HG03095 (cell line): Measurements from ENCODE around the gene DMWD.

ENCODE experiments used
- ATAC-seq: cut with Tn5 transposase; IDR thresholded peaks from one replicate; pipeline ENCODE4 v1.9.1; 2021; ENCODE audit warnings: moderate library complexity; ENCODE audit not compliant: unreplicated experiment

The DMWD gene

GRCh38 chr19:45771311-45771933, 21.2 kb downstream of the DMWD start:
- ATAC-seq: no peak

- peak; percentile 41 for ATAC-seq
Observed at GRCh38 chr19:45770192-45771101, 22.2 kb downstream of the DMWD start.

DNA sequence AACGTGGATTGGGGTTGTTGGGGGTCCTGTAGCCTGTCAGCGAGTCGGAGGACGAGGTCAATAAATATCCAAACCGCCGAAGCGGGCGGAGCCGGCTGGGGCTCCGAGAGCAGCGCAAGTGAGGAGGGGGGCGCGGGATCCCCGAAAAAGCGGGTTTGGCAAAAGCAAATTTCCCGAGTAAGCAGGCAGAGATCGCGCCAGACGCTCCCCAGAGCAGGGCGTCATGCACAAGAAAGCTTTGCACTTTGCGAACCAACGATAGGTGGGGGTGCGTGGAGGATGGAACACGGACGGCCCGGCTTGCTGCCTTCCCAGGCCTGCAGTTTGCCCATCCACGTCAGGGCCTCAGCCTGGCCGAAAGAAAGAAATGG, 22.8 kb downstream of the DMWD start:
- no peak for ATAC-seq

GRCh38 chr19:45768984-45769782, 23.5 kb downstream of the DMWD start, which contains the start of gene SIX5:
TSS of gene SIX5 (minus strand) at chr19:45769252. CDS start at chr19:45768844, 408 bp downstream.
- ATAC-seq: peak; percentile 36

GRCh38 chr19:45768655-45768983, 24.0 kb downstream of the DMWD start:
- ATAC-seq: no peak

DNA sequence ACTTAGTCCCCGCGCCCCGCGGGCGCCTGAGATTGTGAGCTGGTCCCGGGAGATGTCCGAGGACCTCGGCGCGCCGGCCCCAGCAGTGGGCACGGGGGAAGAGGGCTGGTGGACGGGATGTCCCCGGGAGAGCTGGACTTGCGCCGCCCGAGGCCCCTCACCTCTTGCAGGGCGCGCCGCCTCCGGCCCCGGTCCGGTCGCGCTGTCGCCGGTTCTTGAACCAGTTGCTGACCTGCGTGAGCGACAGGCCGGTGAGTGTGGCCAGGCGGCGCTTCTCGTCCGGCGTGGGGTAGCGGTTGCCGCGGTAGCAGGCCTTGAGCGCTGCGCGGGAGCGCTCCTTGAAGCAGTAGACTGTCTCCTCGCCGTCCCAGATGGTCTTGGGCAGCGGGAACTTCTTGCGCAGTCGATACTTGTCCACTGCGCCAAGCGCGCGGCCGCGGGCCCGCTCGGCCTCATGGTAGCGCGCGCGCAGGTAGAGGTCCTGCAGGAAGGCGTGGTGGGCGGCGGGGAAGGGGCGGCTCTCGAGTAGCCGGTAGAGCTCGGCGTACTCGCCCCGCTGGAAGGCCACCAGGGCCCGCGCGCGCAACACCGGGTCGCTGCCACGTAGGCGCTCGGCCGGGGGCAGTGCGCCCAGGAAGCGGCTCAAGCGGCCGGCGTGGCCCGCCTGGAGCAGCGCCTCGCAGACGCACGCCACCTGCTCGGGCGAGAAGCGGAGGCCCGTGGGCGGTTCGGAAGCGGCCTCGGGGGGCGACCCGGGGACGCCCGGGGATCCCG, 24.6 kb downstream of the DMWD start:
- ATAC-seq: no peak

GRCh38 chr19:45767410-45767880, 25.2 kb downstream of the DMWD start:
- ATAC-seq: no peak

DNA sequence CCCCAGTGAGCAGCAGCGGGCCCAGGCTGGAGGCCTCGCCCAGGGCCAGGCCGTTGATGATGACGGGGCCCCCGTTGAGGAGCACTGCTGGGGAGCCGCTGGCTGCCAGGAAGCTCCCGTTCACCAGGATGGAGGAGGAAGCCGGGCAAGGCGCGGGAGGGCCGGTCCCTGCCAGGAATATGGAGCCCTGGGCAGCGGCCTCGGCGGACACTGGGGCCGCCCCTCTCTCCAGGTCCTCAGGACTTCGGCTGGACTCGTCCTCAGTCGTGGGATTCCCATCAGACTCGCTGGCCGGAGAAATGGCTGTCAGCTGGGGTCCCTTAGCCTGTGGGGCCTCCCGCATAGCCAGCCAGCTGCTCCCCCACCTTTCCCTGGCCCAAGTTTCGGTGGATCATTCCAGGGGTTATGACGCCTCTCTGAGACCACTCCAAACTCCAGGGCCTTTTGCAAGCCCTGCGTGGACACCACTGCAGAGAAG, 25.7 kb downstream of the DMWD start:
- ATAC-seq: no peak

GRCh38 chr19:45766296-45766868, 26.3 kb downstream of the DMWD start:
- ATAC-seq: no peak

GRCh38 chr19:45765702-45766295, 26.8 kb downstream of the DMWD start:
- ATAC-seq: no peak

DNA sequence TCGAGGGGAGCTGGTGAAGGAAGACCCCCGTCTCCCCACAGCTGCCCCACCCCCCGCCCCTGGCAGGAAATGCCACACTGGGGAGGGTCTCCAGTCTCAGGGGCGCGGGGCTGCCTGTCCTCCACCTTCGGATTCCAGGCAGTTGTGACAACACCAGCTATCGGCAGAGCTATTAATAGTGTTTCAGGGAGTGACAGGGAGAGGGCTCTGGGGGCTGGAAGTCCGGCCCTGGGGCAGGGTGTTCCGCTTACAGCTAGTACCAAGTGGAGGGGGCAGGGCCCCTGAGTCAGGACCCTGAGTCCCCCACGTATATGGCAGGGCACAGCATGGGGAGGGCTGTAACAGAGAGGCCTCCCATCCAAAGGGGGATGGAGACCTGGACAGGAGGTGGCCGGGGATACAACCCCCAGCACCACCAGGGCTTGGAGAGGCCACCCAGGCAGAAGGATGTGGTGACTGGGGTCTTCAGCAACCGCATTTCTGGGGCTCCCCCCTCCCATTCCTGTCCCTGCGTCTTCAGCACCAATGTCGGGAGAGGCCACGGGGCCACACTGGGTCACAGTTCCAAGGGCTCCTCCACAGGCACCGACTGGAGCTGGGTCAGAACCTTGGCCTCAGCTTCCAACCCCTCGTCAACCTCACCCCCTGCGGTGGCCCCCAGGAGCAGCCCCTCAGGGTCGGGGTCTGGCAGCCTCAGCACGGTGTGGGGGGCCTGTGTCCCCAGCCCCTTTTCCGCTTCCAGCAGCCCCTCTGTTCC, 27.5 kb downstream of the DMWD start:
- ATAC-seq: no peak

- ATAC-seq: no peak
Observed at GRCh38 chr19:45764475-45764874, 28.2 kb downstream of the DMWD start.

DNA sequence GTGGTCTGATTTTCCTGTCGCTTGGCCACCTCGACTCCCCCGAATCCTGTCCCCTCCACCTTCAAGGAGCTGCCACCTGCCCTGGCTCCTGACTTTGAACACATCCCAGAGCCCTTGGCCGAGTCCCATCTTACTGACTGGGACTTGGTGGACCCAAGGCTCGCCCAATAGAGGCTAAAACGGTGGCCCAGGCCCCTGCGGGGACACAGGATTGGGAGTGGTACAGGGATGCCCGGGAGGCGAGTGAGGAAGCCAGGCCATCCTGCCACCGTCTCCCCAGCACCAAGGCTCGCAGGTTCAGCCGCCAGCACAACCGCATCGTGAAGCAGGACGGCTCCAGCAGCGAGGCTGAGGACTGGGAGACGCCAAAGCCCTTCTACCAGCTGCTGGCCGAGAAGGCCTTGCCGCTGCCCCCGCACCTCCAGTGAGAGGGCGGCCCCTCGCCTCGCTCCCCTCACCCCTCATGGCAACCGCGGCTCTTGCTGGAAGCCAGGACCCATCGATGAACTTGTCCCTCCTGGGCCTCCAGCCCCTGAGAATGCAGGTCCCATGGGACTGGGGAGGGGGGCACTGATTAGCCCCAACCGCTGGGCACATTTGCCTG, 28.9 kb downstream of the DMWD start:
- ATAC-seq: no peak

DNA sequence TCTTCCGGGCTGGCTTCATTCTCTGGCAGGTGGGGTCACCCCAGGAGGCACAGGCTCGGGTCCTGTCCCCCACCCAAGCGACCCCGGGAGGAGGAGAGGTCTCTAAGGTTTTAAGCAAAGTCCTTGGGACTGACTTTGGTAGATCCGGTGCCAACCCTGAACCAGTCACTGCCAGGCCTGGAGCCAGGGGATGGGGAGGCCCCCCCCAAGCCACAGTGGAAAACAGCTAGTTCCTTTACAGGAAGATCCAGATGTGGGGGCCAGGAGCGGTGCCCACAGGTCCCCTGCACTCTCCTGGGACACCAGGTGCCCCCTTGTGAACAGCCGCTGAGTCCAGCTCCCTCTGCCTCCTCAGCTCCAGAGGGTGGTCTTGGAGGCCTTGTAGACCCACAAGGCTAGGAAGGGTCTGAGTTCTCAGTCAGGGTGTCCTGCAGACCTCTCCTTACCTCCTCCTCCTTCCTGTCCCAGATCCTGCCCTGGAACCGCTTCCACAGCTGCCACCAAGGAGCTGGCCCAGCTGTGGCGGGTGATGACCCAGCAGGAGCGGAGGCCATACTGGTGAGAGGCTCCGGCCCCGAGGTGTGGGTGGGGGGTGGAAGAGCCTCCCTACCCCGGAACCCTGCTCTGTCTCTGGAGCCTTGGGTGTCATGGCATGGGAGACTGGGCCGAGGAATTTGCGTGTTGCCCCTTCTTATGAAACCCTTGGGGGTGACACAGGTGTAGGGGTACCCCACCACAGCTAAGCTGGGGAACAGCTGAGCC, 29.6 kb downstream of the DMWD start:
- ATAC-seq: no peak

DNA sequence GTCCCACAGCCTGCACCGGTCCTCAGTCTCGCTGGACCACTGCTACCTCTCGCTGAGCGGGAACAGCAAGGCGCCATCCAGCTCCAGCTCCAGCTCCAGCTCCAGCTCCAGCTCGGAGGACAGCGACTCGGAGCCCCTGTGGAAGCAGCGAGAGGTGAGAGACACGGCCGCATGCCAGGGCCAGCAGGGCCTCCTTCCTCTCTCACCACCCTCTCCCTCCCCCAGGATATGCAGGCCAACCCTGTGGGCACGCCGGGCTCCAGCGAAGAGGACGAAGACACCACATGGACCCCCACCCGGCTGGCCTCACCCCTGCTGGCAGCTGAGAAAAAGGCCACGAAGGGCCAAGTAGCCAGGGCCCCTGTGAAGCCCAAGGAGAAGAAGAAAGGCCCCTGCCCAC, 30.9 kb downstream of the DMWD start:
- no peak for ATAC-seq

- no peak for ATAC-seq
Observed at GRCh38 chr19:45758921-45759320, 33.7 kb downstream of the DMWD start.

DNA sequence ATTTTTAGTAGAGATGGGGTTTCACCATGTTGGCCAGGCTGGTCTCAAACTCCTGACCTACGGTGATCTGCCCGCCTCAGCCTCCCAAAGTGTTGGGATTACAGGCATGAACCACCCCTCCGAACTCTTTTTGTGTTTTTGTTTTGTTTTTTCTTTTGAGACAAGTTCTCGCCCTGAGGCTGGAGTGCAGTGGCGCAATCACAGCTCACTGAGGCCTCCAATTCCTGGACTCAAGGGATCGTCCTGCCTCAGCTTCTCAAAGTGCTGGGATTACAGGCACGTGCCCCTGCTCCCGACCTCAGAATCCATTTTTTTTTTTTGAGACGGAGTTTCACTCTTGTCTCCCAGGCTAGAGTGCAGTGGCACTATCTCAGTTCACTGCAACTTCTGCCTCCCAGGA, 35.0 kb downstream of the DMWD start:
- no peak for ATAC-seq

- no peak for ATAC-seq
Observed at GRCh38 chr19:45754323-45754722, 38.3 kb downstream of the DMWD start.
